Skeletal muscle satellite cell (primary cell): ENCODE measurements around the gene DIMT1. TPM values are rescaled to one million over a fixed set of nuclear protein-coding genes. Genes with fewer than 3 reads are reported as not detected.

ENCODE experiments used
- small RNA-seq: library from RNA; depleted of rRNA; stranded (forward); fragments of <200 nt; gene quantifications from one replicate; pipeline ENCODE3, GENCODE V24; 2012

DIMT1 gene

Small RNA genes within 50 kb of the gene (small RNA-seq; reads per million reads assigned to genes)
- gene RNU6-661P: not detected
